Choroid plexus epithelial cell (primary cell): ENCODE results near the gene ADAMTS14.

Experiments used
- DNase-seq: peaks from one replicate; pipeline ENCODE4 v3.0.0-alpha.2; 2010; ENCODE audit warnings: low read depth
- H3K4me3 ChIP-seq: 2 replicates; pipeline ENCODE4 v1.5.1; 2011; ENCODE audit warnings: low read depth, mild to moderate bottlenecking, control low read depth, low read length, moderate library complexity
- TF ChIP-seq, protein P1 (sequence below): conservative IDR thresholded peaks from 2 replicates; pipeline ENCODE4 v1.5.1; 2011; ENCODE audit warnings: low read depth, mild to moderate bottlenecking, control low read depth, inconsistent platforms, low read length, moderate library complexity

Gene ADAMTS14

GRCh38 chr10:70811881-70812280 is 139.6 kb downstream of the ADAMTS14 start:
- no peak for DNase-seq
- H3K4me3 ChIP-seq: no peak overlapping the region
- TF ChIP-seq, protein P1, sequence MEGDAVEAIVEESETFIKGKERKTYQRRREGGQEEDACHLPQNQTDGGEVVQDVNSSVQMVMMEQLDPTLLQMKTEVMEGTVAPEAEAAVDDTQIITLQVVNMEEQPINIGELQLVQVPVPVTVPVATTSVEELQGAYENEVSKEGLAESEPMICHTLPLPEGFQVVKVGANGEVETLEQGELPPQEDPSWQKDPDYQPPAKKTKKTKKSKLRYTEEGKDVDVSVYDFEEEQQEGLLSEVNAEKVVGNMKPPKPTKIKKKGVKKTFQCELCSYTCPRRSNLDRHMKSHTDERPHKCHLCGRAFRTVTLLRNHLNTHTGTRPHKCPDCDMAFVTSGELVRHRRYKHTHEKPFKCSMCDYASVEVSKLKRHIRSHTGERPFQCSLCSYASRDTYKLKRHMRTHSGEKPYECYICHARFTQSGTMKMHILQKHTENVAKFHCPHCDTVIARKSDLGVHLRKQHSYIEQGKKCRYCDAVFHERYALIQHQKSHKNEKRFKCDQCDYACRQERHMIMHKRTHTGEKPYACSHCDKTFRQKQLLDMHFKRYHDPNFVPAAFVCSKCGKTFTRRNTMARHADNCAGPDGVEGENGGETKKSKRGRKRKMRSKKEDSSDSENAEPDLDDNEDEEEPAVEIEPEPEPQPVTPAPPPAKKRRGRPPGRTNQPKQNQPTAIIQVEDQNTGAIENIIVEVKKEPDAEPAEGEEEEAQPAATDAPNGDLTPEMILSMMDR: no peak
